HG03565 (cell line): ENCODE results near the gene CHERP.
"Not testable (repeated sequence)": the region's sequence is repeated elsewhere in the genome, so short reads cannot be mapped to it uniquely, and the experiment has no call there.

Source experiments
- ATAC-seq: cut with Tn5 transposase; IDR thresholded peaks from one replicate; pipeline ENCODE4 v1.9.1; 2021; ENCODE audit warnings: mild to moderate bottlenecking, moderate library complexity; ENCODE audit not compliant: unreplicated experiment

The CHERP gene

GRCh38 chr19:16579381-16579780 is 37.1 kb upstream of the CHERP start:
- ATAC-seq: no peak

- no peak for ATAC-seq
Measured at GRCh38 chr19:16577531-16577985, 35.3 kb upstream of the CHERP start.

- no peak for ATAC-seq
Measured at GRCh38 chr19:16576690-16577530, 34.7 kb upstream of the CHERP start.

GRCh38 chr19:16575861-16576689 is 33.8 kb upstream of the CHERP start:
- ATAC-seq: no peak

GRCh38 chr19:16575282-16575681 is 33.0 kb upstream of the CHERP start:
- no peak for ATAC-seq

- no peak for ATAC-seq
Measured at GRCh38 chr19:16573925-16574324, 31.7 kb upstream of the CHERP start.

- no peak for ATAC-seq
Measured at GRCh38 chr19:16573296-16573695, 31.1 kb upstream of the CHERP start.

- peak; percentile 82 for ATAC-seq
Measured at GRCh38 chr19:16572332-16573211, 30.3 kb upstream of the CHERP start, which contains the start of gene SLC35E1. TSS of gene SLC35E1 (minus strand) at chr19:16572415. CDS start at chr19:16572364, 51 bp downstream.

- peak; percentile 22 for ATAC-seq
Measured at GRCh38 chr19:16571822-16572331, 29.6 kb upstream of the CHERP start.

GRCh38 chr19:16571283-16571682 is 29.0 kb upstream of the CHERP start:
- no peak for ATAC-seq

- no peak for ATAC-seq
Measured at GRCh38 chr19:16569609-16570320, 27.5 kb upstream of the CHERP start.

GRCh38 chr19:16566702-16567101 is 24.5 kb upstream of the CHERP start:
- no peak for ATAC-seq

GRCh38 chr19:16566161-16566560 is 23.9 kb upstream of the CHERP start:
- ATAC-seq: no peak

- ATAC-seq: no peak
Measured at GRCh38 chr19:16564842-16565241, 22.6 kb upstream of the CHERP start.

GRCh38 chr19:16562608-16563025 is 20.4 kb upstream of the CHERP start:
- no peak for ATAC-seq

- no peak for ATAC-seq
Measured at GRCh38 chr19:16561382-16561781, 19.1 kb upstream of the CHERP start.

GRCh38 chr19:16559780-16560276 is 17.6 kb upstream of the CHERP start:
- no peak for ATAC-seq

- ATAC-seq: no peak
Measured at GRCh38 chr19:16554776-16555175, 12.5 kb upstream of the CHERP start.

- not testable (repeated sequence) for ATAC-seq
Measured at GRCh38 chr19:16551902-16552301, 9.7 kb upstream of the CHERP start.

- no peak for ATAC-seq
Measured at GRCh38 chr19:16548956-16549355, 6.7 kb upstream of the CHERP start.
